NCI-H2227 treated with DMSO at 0.1 percent for 48 hours (cell line): Measurements from ENCODE around the gene ACSF3.
"Not testable (repeated sequence)": the region's sequence is repeated elsewhere in the genome, so short reads cannot be mapped to it uniquely, and the experiment has no call there.

Source experiments
- DNase-seq: peaks from one replicate; lab custom pipeline; 2025; lab: John Stamatoyannopoulos, UW

The ACSF3 gene

DNA sequence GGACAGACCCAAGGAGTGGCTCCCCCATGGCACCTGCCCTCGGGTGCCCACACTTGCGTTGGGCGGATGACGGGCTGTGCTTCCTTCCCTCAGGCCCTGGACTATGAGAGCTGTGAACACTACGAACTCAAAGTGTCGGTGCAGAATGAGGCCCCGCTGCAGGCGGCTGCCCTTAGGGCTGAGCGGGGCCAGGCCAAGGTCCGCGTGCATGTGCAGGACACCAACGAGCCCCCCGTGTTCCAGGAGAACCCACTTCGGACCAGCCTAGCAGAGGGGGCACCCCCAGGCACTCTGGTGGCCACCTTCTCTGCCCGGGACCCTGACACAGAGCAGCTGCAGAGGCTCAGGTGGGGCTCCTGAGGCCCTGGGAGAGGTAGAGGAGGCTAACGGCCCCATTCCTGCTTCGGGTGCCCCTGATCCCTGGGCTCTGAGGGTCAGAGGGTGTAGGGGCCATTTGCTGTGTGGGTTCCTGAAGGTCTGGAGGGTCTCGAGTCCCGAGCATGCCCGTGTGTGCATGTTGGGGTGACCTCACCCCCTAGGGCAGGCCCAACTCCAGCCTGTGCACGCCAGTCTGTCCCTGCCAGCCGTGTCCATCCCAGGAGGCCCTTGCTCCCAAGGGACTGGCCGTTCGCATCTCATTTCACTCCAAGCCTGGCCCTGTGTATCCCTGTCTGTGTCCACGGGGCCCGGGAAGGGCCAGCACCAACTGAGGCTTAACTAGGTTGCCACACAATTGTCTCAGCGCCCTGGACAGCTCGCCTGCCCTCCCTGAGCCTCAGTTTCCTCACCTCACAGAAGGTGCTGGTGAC is 96.7 kb downstream of the ACSF3 start:
- DNase-seq, result no peak

GRCh38 chr16:89191033-89191900 is 97.6 kb downstream of the ACSF3 start:
- DNase-seq, result no peak

DNA sequence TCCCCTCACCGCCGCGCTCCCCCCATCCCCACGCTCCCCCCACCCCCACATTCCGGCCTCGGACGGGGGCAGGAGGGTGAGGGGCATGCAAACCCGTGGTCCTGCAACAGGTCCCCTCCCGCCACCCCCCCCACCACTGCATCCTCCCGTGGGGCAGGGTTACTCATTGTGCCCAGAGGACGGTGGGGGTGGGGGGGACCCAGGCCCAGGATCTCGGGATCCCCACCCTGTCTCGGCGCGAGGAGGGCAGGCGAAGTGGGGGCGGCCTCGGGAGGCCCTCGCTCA is 98.2 kb downstream of the ACSF3 start:
- no peak for DNase-seq

DNA sequence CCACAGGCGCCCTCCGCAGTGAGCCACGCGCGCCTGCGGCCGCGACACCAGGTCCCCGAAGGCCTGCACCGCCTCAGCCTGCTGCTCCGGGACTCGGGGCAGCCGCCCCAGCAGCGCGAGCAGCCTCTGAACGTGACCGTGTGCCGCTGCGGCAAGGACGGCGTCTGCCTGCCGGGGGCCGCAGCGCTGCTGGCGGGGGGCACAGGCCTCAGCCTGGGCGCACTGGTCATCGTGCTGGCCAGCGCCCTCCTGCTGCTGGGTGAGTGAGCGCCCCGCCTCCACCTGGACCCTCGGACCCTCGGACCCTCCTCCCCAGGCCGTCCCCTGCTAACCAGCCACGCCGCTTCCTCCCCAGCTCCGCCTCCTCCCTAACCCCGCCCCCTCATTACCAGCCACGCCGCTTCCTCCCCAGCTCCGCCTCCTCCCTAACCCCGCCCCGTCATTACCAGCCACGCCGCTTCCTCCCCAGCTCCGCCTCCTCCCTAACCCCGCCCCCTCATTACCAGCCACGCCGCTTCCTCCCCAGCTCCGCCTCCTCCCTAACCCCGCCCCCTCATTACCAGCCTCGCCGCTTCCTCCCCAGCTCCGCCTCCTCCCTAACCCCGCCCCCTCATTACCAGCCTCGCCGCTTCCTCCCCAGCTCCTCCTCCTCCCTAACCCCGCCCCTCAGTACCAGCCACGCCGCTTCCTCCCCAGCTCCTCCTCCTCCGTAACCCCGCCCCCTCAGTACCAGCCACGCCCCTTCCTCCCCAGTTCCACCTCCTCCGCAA is 98.7 kb downstream of the ACSF3 start:
- not testable (repeated sequence) for DNase-seq

GRCh38 chr16:89192956-89193575 is 99.4 kb downstream of the ACSF3 start:
- no peak for DNase-seq

DNA sequence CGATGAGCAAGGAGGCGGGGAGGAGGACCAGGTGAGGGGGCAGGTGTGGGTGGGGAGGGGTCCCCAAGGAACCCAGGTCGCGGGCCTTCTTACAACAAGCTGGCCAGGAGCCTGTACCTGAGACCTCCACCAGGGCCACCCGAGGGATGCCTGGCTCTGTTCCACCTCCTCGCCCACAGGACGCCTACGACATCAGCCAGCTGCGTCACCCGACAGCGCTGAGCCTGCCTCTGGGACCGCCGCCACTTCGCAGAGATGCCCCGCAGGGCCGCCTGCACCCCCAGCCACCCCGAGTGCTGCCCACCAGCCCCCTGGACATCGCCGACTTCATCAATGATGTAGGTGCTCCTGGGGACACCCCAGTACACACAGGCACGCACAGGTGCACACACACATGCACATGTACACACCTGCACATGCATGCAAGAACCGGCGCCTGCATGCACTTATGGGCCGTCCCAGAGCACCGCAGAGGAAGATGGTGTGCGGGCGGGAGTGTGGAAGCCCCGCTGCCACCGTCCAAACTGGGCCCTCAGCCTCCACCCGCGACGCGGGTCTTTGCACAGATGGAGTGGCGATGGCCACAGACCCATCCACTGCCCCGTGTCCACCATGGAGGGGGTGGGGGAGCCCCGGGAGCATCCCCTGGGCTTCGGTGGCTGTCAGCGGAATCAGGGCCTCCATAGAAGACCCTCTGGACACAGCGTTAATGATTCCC is 100.1 kb downstream of the ACSF3 start:
- no peak for DNase-seq

DNA sequence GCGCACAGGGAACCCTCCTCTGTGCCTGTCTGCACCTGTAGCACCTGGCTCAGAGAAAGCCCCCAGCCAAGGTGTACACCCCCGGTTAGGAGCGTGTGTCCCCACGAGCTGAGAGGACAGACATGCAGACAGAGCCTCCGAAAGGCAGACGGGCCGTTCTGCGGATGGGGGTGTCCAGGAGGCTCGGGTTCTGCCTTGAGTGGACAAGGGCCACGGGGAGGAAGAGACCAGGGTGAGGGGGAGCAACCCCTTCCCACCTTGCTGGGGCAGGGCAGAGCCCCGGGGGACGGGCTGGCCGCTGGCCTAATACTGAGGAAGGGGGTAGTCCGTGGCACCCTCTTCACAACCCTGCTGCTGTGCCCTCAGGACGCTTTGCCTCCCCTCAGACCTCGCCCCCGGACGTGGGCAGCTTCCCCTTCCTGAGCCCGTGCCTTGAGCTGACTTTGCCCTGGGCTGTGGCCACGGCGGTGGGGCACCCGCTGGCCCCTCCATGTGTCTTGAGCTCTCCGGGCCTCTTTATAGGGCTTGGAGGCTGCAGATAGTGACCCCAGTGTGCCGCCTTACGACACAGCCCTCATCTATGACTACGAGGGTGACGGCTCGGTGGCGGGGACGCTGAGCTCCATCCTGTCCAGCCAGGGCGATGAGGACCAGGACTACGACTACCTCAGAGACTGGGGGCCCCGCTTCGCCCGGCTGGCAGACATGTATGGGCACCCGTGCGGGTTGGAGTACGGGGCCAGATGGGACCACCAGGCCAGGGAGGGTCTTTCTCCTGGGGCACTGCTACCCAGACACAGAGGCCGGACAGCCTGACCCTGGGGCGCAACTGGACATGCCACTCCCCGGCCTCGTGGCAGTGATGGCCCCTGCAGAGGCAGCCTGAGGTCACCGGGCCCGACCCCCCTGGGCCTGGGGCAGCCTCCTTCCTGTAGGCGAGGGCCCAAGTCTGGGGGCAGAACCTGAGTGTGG is 101.0 kb downstream of the ACSF3 start:
- DNase-seq, result no peak

DNA sequence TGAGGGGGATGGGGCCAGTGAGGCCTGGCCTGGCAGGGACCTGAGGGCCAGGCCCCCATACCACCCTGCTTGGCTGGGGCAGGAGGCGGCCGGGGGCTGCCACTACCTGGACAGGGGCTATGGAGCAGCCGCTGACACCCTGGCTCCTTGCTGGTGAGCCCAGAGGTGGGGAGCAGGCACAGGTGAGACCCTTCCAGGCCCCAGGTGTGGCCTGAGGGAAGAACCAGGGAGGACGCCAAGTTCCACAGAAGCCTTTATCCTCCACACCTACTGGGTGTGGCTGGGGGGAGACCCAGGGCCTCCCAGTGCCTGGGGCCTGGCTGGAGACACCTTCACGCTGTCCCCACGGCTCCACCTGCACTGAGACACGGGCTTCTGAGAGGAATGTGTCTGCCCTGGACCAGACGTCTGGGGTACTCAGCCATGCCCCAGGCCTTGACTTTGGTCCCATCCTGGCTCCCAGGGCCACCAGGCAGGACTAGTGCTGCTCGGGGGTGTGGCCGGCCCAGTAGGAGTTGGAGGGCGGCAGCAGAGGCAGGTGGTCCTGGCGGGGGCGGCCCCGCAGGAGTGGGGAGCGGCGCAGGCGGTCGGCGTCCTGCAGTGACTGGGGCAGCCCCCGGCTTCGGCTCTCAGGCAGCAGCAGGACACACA is 102.0 kb downstream of the ACSF3 start:
- DNase-seq, result no peak

GRCh38 chr16:89197033-89197632 is 103.5 kb downstream of the ACSF3 start:
- DNase-seq, result no peak

GRCh38 chr16:89197633-89198416 is 104.2 kb downstream of the ACSF3 start:
- no peak for DNase-seq

GRCh38 chr16:89198417-89199240 is 105.0 kb downstream of the ACSF3 start:
- DNase-seq, result no peak

- DNase-seq, result no peak
Observed at GRCh38 chr16:89199241-89200123, 105.8 kb downstream of the ACSF3 start.

DNA sequence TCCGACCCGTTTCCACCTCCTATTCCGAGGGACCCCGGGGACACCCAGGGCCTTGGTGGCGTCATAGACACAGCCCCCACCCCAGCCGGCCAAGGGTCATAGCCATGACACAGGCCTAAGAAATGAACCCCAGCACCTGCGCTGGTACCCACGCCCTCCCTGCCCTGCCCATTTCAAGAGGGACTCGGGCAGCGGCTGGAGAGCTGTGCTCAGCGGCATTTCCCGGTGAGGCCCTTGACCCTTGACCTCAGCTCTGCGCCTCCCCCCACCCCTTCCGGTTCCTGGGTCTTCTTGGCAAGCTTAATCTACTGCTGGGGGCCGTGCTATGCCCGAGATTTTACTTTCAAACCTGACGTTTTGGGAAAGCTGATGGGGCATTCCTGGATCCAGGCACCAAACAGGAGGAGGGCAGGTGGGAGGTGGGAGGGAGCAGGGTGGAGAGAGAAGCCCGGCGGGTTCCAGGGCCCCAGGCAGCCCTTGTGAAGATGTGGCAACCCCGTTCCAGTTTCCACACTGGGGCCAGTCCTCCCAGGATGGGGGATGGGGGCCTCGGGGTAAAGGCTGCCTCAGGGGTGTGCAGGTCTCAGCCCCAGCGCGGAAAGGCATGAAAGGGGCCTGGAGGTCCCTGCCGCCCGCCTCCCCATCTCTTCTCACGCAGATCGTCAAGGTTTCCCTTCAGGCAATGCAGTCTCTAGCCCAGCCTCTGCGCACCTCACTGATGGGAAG is 106.6 kb downstream of the ACSF3 start, which contains the start of gene SLC22A31:
Gene SLC22A31, minus strand, starts transcription at position 414 of the 726 bp plus-strand sequence. Its CDS starts 36 bp downstream, at position 378.
- no peak for DNase-seq

GRCh38 chr16:89200850-89201411 is 107.3 kb downstream of the ACSF3 start:
- no peak for DNase-seq
